ENCODE data around the gene KCNH4. TPM values are rescaled to one million over a fixed set of nuclear protein-coding genes. Genes with fewer than 3 reads are reported as not detected.

Gene KCNH4
- total and polyA plus RNA-seq, 2 of the 13 experiments (the other 11 are each of a cell fraction or from before 2014, with no cell fraction given) = 0.01 to 0.09 TPM

GRCh38 chr17:42179911-42180410 is 981 bp downstream of the KCNH4 start (continued):
- TF ChIP-seq, protein P1, sequence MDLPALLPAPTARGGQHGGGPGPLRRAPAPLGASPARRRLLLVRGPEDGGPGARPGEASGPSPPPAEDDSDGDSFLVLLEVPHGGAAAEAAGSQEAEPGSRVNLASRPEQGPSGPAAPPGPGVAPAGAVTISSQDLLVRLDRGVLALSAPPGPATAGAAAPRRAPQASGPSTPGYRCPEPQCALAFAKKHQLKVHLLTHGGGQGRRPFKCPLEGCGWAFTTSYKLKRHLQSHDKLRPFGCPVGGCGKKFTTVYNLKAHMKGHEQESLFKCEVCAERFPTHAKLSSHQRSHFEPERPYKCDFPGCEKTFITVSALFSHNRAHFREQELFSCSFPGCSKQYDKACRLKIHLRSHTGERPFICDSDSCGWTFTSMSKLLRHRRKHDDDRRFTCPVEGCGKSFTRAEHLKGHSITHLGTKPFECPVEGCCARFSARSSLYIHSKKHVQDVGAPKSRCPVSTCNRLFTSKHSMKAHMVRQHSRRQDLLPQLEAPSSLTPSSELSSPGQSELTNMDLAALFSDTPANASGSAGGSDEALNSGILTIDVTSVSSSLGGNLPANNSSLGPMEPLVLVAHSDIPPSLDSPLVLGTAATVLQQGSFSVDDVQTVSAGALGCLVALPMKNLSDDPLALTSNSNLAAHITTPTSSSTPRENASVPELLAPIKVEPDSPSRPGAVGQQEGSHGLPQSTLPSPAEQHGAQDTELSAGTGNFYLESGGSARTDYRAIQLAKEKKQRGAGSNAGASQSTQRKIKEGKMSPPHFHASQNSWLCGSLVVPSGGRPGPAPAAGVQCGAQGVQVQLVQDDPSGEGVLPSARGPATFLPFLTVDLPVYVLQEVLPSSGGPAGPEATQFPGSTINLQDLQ (CRISPR knock-in tag; IDR thresholded peaks at IDR 0.05) = no peak
- TF ChIP-seq ZNF121 (CRISPR knock-in tag; IDR thresholded peaks at IDR 0.05) (0 out of 2 replicates have a peak, but pooled peaks have one; percentile 44), ESRRA (CRISPR knock-in tag; IDR thresholded peaks at IDR 0.05; ENCODE audit: low read depth) (0 out of 2 replicates have a peak, but pooled peaks have one; percentile 33), ZNF773 (CRISPR knock-in tag; IDR thresholded peaks at IDR 0.05; ENCODE audit: borderline replicate concordance) (peak; percentile 97), ZNF615 (CRISPR knock-in tag; IDR thresholded peaks at IDR 0.05; ENCODE audit: borderline replicate concordance) (peak; percentile 86; the same call in 1 of the 2 replicates), MED8 (CRISPR knock-in tag; IDR thresholded peaks at IDR 0.05; ENCODE audit: insufficient replicate concordance) (no peak), U2AF1 (optimal IDR thresholded peaks at IDR 0.05; ENCODE audit: low read depth, low read length) (no peak), ZNF780A (CRISPR knock-in tag; IDR thresholded peaks at IDR 0.05) (peak; percentile 65; the same call in 1 of the 2 replicates), ZMYM2 (CRISPR knock-in tag; IDR thresholded peaks at IDR 0.05) (no peak), NBN (conservative IDR thresholded peaks at IDR 0.05) (no peak), PPARG (CRISPR knock-in tag; conservative IDR thresholded peaks at IDR 0.05) (peak; percentile 73; the same call in 1 of the 2 replicates), ZNF230 (CRISPR knock-in tag; IDR thresholded peaks at IDR 0.05) (peak; percentile 82; the same call in 1 of the 2 replicates), CAMTA2 (CRISPR knock-in tag; IDR thresholded peaks at IDR 0.05; ENCODE audit: borderline replicate concordance) (no peak), NFKBIZ (CRISPR knock-in tag; IDR thresholded peaks at IDR 0.05) (peak; percentile 90), ZNF441 (CRISPR knock-in tag; IDR thresholded peaks at IDR 0.05; ENCODE audit: borderline replicate concordance) (peak; percentile 93), ZNF879 (CRISPR knock-in tag; IDR thresholded peaks at IDR 0.05) (no peak), ZNF354B (CRISPR knock-in tag; IDR thresholded peaks at IDR 0.05) (no peak), XBP1 (CRISPR knock-in tag; IDR thresholded peaks at IDR 0.05) (peak; percentile 84; the same call in 1 of the 2 replicates), ZNF569 (CRISPR knock-in tag; IDR thresholded peaks at IDR 0.05; ENCODE audit: borderline replicate concordance) (no peak), ZNF597 (CRISPR knock-in tag; IDR thresholded peaks at IDR 0.05) (no peak), FIP1L1 (IDR thresholded peaks at IDR 0.05; ENCODE audit: borderline replicate concordance, insufficient read depth, low read depth, low read length) (no peak), MYPOP (CRISPR knock-in tag; IDR thresholded peaks at IDR 0.05) (peak; percentile 59; the same call in 1 of the 2 replicates), MAFF (IDR thresholded peaks at IDR 0.05; ENCODE audit: low read depth, low read length) (no peak)

Data from HepG2 (cell line).